Erythroblast (primary cell): ENCODE results near the gene NUP50.

Experiments
- GATA1 ChIP-seq: IDR thresholded peaks from 2 replicates; pipeline ENCODE4 v1.6.1; 2011; ENCODE audit warnings: low read depth, mild to moderate bottlenecking, control low read depth, low read length, moderate library complexity
- POLR2A ChIP-seq: IDR thresholded peaks from 2 replicates; pipeline ENCODE4 v1.6.1; 2011; ENCODE audit warnings: mild to moderate bottlenecking, low read length

DNA sequence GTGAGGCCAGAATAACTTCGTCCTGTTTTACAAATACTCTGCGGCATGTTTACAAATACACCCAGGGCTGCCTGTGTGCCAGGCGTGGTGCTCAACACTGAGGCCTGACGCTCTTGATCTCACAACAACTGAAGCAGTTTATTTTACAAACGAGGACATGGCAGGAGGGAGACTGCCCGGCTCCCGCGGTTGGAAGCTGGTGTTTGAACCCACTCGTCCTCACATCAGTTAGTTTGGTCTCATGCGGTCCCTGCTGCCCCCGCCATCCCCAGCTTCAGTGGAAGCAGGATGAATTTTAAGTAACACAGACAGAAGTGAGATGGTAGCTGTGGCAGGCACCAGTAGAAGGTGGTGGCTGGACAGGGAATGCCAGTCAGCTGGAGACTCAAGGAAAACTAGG, 60.6 kb downstream of the NUP50 start:
- TF ChIP-seq POLR2A, result no peak
- no peak for TF ChIP-seq GATA1
